ENCODE data around the gene DDX41. TPM values are rescaled to one million over a fixed set of nuclear protein-coding genes. Genes with fewer than 3 reads are reported as not detected.

The DDX41 gene
- total RNA-seq, 1 donor from 2014 or later = 60.7 TPM

DNA sequence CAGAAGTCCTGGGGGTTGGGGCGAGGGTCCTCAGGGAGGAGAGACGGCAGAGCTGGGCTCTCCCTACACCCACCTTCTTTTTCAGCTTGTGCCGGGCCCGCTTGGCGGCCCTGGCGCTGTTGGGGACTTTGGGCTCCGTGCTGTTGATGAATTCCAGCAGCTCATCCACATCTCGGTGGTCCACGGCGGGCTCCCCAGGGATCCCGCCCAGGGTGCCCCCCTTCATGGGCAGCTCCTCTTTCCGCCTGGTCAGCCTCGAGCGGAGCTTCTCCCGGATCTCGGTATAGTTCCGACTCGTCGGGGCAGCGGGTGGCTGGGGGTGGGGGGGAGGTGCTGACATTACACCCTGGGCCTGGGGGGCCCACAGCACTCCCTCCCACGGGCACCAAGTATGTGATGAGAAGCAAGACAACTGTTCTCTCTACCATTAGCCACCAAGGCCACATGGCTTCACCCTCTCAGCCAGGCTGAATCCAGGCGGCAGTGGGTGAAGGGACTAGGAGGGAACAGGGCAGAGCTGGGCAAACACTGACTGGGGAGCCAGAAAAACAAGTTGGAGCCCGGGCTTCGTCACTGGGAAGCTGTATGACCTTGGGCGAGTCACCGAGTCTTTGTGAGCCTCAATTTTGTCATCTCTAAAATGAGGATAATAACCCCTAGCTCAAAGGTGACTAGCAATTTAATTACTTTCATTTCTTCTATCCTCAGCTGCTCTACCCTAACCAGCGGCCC is 14.6 kb upstream of the DDX41 start:
- no peaks in the 10 kb centered on the region for H3K9me3 ChIP-seq (ENCODE audit: low read depth)
- H2AFZ ChIP-seq (replicated peaks) = no peak overlapping the region
- H3K4me1 ChIP-seq = no peaks in the 10 kb centered on the region
- Mint-ChIP-seq H3K27me3 (ENCODE audit: insufficient read depth, low read depth) (no peaks in the 10 kb centered on the region), H3K4me3 (no peak overlapping the region), H3K27ac (no peak overlapping the region), H3K4me1 (no peaks in the 10 kb centered on the region), H3K36me3 (peaks cover 15% of the 10 kb centered on the region), H3K9me3 (no peaks in the 10 kb centered on the region)
- peaks cover 32% of the 10 kb centered on the region for H4K20me1 ChIP-seq (ENCODE audit: low read depth)
- H3K27me3 ChIP-seq = no peaks in the 10 kb centered on the region
- H3K36me3 ChIP-seq = no peaks in the 10 kb centered on the region
- H3K4me3 ChIP-seq = no peak overlapping the region
- H3K4me2 ChIP-seq = no peak overlapping the region
- no peak overlapping the region for H3K27ac ChIP-seq
- H3F3A ChIP-seq (ENCODE audit: low read depth) = no peaks in the 10 kb centered on the region
- DNase-seq (ENCODE audit: low spot score) = no peak
- no peak overlapping the region for H3K9ac ChIP-seq
- H3K79me2 ChIP-seq (ENCODE audit: low read depth) = peaks cover 4% of the 10 kb centered on the region
- TF ChIP-seq, protein P1, sequence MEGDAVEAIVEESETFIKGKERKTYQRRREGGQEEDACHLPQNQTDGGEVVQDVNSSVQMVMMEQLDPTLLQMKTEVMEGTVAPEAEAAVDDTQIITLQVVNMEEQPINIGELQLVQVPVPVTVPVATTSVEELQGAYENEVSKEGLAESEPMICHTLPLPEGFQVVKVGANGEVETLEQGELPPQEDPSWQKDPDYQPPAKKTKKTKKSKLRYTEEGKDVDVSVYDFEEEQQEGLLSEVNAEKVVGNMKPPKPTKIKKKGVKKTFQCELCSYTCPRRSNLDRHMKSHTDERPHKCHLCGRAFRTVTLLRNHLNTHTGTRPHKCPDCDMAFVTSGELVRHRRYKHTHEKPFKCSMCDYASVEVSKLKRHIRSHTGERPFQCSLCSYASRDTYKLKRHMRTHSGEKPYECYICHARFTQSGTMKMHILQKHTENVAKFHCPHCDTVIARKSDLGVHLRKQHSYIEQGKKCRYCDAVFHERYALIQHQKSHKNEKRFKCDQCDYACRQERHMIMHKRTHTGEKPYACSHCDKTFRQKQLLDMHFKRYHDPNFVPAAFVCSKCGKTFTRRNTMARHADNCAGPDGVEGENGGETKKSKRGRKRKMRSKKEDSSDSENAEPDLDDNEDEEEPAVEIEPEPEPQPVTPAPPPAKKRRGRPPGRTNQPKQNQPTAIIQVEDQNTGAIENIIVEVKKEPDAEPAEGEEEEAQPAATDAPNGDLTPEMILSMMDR (IDR thresholded peaks at IDR 0.05) = no peak
- TF ChIP-seq EZH2phosphoT487 (IDR thresholded peaks at IDR 0.05) = no peak
- no peak for TF ChIP-seq EZH2 (IDR thresholded peaks at IDR 0.05)

- Histone ChIP-seq H3K4me1 (no peaks in the 10 kb centered on the region), H4K20me1 (ENCODE audit: low read depth) (peaks cover 33% of the 10 kb centered on the region), H3K4me3 (no peak overlapping the region), H2AFZ (replicated peaks) (no peak overlapping the region), H3K27ac (no peak overlapping the region), H3K9me3 (ENCODE audit: low read depth) (no peaks in the 10 kb centered on the region), H3F3A (ENCODE audit: low read depth) (no peaks in the 10 kb centered on the region), H3K79me2 (ENCODE audit: low read depth) (peaks cover 4% of the 10 kb centered on the region), H3K27me3 (no peaks in the 10 kb centered on the region), H3K9ac (no peak overlapping the region), H3K36me3 (no peaks in the 10 kb centered on the region), H3K4me2 (no peak overlapping the region)
- Mint-ChIP-seq H3K9me3 (no peaks in the 10 kb centered on the region), H3K27ac (no peak overlapping the region), H3K36me3 (peaks cover 16% of the 10 kb centered on the region), H3K4me1 (no peaks in the 10 kb centered on the region), H3K4me3 (no peak overlapping the region), H3K27me3 (ENCODE audit: insufficient read depth, low read depth) (no peaks in the 10 kb centered on the region)
- no peak for TF ChIP-seq EZH2 (IDR thresholded peaks at IDR 0.05)
- TF ChIP-seq EZH2phosphoT487 (IDR thresholded peaks at IDR 0.05) = no peak
- TF ChIP-seq, protein P1 (IDR thresholded peaks at IDR 0.05) = no peak
- DNase-seq (ENCODE audit: low spot score) = no peak
Measured at GRCh38 chr5:177530638-177531037, 13.9 kb upstream of the DDX41 start.

GRCh38 chr5:177529247-177530203 is 12.8 kb upstream of the DDX41 start:
- H3K4me2 ChIP-seq = no peak overlapping the region
- no peaks in the 10 kb centered on the region for H3K36me3 ChIP-seq
- no peak overlapping the region for H2AFZ ChIP-seq (replicated peaks)
- TF ChIP-seq EZH2 (IDR thresholded peaks at IDR 0.05) = no peak
- TF ChIP-seq, protein P1 (IDR thresholded peaks at IDR 0.05) = no peak
- TF ChIP-seq EZH2phosphoT487 (IDR thresholded peaks at IDR 0.05) = no peak
- H3K9me3 Mint-ChIP-seq = no peaks in the 10 kb centered on the region
- no peaks in the 10 kb centered on the region for H3K27me3 ChIP-seq
- peaks cover under 1% of the 10 kb centered on the region for H3K79me2 ChIP-seq (ENCODE audit: low read depth)
- H3K27ac Mint-ChIP-seq = no peak overlapping the region
- no peak overlapping the region for H3K9ac ChIP-seq
- no peaks in the 10 kb centered on the region for H3K4me1 ChIP-seq
- no peaks in the 10 kb centered on the region for H3K27me3 Mint-ChIP-seq (ENCODE audit: insufficient read depth, low read depth)
- H4K20me1 ChIP-seq (ENCODE audit: low read depth) = peaks cover 28% of the 10 kb centered on the region
- no peaks in the 10 kb centered on the region for H3F3A ChIP-seq (ENCODE audit: low read depth)
- no peak overlapping the region for H3K4me3 Mint-ChIP-seq
- H3K4me3 ChIP-seq = no peak overlapping the region
- no peaks in the 10 kb centered on the region for H3K4me1 Mint-ChIP-seq
- no peak overlapping the region for H3K27ac ChIP-seq
- peaks cover 18% of the 10 kb centered on the region for H3K36me3 Mint-ChIP-seq
- no peaks in the 10 kb centered on the region for H3K9me3 ChIP-seq (ENCODE audit: low read depth)
- DNase-seq (ENCODE audit: low spot score) = no peak

Data from neural progenitor cell (in vitro differentiated cells).